ENCODE data around the gene SNTG2. TPM values are rescaled to one million over a fixed set of nuclear protein-coding genes. Genes with fewer than 3 reads are reported as not detected.

SNTG2 gene
- total RNA-seq, 2 donors from 2014 or later: 0.72 to 1.0 TPM

DNA sequence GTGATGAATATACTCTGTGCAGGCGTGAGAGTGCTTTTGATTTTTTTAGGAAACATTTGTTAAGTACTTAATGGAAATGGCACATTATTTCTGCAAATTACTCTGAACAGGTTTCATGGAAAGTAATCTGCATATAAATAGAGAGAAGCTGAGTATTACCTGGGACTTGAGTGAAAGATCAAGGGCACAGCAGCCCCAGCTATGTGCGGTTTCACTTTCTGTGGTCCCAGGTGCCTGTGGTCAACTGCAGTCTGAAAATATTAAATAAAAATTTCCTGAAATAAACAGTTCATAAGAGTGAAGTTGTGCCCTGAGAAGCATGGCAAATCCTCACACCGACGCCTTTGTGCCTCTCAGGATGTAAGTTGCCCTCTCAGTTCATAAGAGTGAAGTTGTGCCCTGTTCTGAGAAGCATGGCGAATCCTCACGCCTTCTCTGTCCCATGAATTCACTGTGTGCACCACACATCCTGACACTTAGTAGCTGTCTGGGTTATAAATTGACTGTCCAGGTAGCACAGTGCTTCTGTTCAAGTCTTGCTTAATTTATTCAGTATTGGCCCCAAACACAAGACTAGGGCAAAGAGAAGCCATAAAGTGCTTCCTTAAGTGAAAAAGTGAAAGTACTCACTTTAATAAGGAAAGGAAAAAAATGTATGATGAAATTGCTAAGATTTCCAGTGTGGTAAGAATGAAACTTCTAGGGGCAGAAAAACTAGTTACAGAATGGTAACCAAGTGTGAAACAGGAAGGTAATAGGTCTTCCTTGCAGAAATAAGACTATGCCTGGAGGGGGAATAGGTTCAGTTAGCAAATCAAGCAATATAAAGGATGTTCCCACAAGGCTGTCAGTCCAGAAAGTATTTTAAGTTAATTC, 4.3 kb upstream of the SNTG2 start:
- no peak overlapping the region for H3K4me3 ChIP-seq
- TF ChIP-seq, protein P1, sequence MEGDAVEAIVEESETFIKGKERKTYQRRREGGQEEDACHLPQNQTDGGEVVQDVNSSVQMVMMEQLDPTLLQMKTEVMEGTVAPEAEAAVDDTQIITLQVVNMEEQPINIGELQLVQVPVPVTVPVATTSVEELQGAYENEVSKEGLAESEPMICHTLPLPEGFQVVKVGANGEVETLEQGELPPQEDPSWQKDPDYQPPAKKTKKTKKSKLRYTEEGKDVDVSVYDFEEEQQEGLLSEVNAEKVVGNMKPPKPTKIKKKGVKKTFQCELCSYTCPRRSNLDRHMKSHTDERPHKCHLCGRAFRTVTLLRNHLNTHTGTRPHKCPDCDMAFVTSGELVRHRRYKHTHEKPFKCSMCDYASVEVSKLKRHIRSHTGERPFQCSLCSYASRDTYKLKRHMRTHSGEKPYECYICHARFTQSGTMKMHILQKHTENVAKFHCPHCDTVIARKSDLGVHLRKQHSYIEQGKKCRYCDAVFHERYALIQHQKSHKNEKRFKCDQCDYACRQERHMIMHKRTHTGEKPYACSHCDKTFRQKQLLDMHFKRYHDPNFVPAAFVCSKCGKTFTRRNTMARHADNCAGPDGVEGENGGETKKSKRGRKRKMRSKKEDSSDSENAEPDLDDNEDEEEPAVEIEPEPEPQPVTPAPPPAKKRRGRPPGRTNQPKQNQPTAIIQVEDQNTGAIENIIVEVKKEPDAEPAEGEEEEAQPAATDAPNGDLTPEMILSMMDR (IDR thresholded peaks at IDR 0.05): no peak
- no peaks in the 10 kb centered on the region for H3K9me3 ChIP-seq
- H3K36me3 ChIP-seq: no peaks in the 10 kb centered on the region
- H3K9ac ChIP-seq (ENCODE audit: low read depth in 2 of 2, low read length in 2 of 2): peak overlapping the region in 1 of 2 donors; percentile 2
- H3K4me1 ChIP-seq: no peaks in the 10 kb centered on the region
- peaks cover 24% of the 10 kb centered on the region for H3K27me3 ChIP-seq
- no peak for DNase-seq
- no peak overlapping the region for H3K27ac ChIP-seq
- intact Hi-C loops (cut with DNase I): no loop called here

DNA sequence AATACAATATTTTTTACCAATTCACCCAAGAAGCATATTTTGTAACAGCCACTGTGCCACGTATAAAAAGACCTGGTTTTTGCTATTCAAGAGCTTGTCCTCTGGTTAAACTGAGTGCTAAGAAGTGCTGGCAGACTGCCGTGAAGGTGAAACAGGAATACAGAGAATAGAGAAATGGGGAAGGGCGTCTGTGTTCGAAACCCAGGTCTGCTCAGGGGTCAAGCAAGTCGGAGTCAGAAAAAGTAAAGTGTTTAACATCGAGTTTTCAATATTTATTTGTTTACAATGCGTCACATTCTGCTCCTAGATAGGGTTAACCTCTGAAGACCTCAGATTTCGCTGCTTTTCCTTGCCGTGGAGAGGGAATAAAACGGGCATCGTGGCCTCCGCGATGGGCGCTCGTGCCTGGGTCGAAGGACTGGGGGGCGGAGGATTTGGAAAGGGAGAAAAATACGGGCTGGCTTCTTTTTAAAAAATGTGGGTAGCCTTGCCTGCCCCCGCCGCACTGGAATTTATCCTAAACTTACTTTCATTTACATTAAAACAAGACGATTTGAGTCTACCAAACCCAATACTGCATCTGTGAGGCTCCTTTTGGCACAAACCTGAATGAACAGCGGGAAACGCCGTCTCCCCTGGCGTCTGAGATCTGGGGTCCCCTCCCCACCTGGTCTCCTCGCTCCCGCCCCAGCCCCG, 1.1 kb upstream of the SNTG2 start:
- H3K4me3 ChIP-seq: peak overlapping the region; percentile 45
- DNase-seq: no peak
- H3K36me3 ChIP-seq: no peaks in the 10 kb centered on the region
- H3K9me3 ChIP-seq: no peaks in the 10 kb centered on the region
- H3K4me1 ChIP-seq: no peaks in the 10 kb centered on the region
- no peak overlapping the region for H3K9ac ChIP-seq (ENCODE audit: low read depth in 2 of 2, low read length in 2 of 2)
- TF ChIP-seq, protein P1 (IDR thresholded peaks at IDR 0.05): no peak
- intact Hi-C loops (cut with DNase I): loop anchor here (10.0 kb wide), 1 partner anchor 595 kb away; no protein-coding TSS in a partner anchor
- H3K27ac ChIP-seq: no peak overlapping the region
- H3K27me3 ChIP-seq: peaks cover 31% of the 10 kb centered on the region

DNA sequence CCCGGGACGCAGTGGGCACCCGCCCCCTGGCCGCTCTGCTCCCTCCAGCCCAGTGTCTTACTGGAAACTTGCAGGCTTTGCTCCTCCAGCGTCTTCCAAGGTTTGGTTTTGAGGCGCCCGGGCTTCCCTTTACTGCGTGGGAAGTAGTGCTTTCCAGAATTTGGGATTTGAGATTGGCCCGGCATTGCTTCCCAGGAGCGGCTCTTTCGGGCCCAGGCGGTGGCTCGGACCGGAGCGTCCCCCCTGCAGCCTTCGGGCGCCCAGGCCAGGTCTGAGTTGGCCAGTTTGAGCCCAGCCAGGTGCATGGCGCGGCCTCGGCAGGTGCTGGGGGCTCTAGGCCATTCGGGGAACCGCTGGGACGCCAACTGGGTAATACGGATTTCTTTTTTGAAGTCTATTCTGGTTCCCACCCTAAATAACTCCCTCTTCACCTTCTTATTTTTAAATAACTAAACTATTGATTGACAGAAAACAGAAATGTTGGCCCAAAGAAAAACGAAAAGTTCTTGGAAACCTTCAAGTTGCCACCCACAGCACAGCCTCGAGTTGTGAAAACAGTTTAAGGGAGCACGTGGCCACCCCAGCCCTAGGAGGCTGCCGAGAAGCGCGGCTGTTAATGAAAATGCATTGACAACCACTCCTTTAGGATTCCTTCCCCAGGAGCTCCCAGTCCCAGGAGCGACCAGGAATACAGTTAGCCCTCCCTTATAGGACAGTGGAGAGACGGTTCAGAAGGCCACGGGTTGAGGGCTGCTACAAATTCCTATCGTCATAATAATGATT, 766 bp downstream of the SNTG2 start:
- Histone ChIP-seq H3K27ac (no peak overlapping the region), H3K4me1 (no peaks in the 10 kb centered on the region), H3K9me3 (no peaks in the 10 kb centered on the region), H3K4me3 (peak overlapping the region; percentile 45), H3K9ac (ENCODE audit: low read depth in 2 of 2, low read length in 2 of 2) (no peak overlapping the region), H3K36me3 (no peaks in the 10 kb centered on the region), H3K27me3 (peaks cover 31% of the 10 kb centered on the region)
- intact Hi-C loops (cut with DNase I): loop anchor here (10.0 kb wide), 1 partner anchor 593 kb away; no protein-coding TSS in a partner anchor
- no peak for DNase-seq
- TF ChIP-seq, protein P1 (IDR thresholded peaks at IDR 0.05): no peak

DNA sequence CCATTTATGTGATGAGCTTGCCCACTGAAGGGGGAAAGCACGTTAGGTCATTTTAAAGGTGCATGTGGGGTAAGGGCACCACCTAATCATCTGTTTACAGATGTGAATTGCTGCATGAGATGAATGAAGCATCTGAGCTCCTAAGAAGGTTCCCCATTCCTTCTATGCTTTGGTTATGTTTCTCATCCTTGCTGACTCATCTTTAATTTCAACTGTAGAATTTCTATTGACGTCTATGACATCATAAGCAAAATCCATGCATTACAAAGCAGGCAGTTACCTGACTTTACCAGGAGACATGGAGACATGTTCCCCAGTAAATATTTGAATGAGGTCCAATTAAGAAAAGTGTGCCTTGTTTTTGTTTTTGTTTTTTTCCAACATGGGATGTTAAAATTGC, 2.8 kb downstream of the SNTG2 start:
- Histone ChIP-seq H3K27ac (no peak overlapping the region), H3K9me3 (no peaks in the 10 kb centered on the region), H3K36me3 (no peaks in the 10 kb centered on the region), H3K27me3 (peaks cover 31% of the 10 kb centered on the region), H3K4me3 (no peak overlapping the region), H3K9ac (ENCODE audit: low read depth in 2 of 2, low read length in 2 of 2) (no peak overlapping the region), H3K4me1 (no peaks in the 10 kb centered on the region)
- DNase-seq: no peak
- intact Hi-C loops (cut with DNase I): loop anchor here (10.0 kb wide), 1 partner anchor 591 kb away; no protein-coding TSS in a partner anchor
- TF ChIP-seq, protein P1 (IDR thresholded peaks at IDR 0.05): no peak
